ENCODE results near the gene MAD1L1.

The MAD1L1 gene

GRCh38 chr7:1968397-1969111 is 264.2 kb downstream of the MAD1L1 start:
- no peak overlapping the region for H3K4me3 ChIP-seq (replicated peaks; ENCODE audit: low read depth, low read length)
- no peak for TF ChIP-seq CTCF (IDR thresholded peaks at IDR 0.05; ENCODE audit: low read length, missing control alignments)
- DNase-seq (ENCODE audit: low read depth) = no peak

GRCh38 chr7:1967512-1968396 is 265.0 kb downstream of the MAD1L1 start:
- TF ChIP-seq CTCF (IDR thresholded peaks at IDR 0.05; ENCODE audit: low read length, missing control alignments) = no peak
- DNase-seq (ENCODE audit: low read depth) = no peak
- no peak overlapping the region for H3K4me3 ChIP-seq (replicated peaks; ENCODE audit: low read depth, low read length)

- no peak for TF ChIP-seq CTCF (IDR thresholded peaks at IDR 0.05; ENCODE audit: low read length, missing control alignments)
- no peak overlapping the region for H3K4me3 ChIP-seq (replicated peaks; ENCODE audit: low read depth, low read length)
- DNase-seq (ENCODE audit: low read depth) = no peak
These were observed 266.0 kb downstream of the MAD1L1 start for GRCh38 chr7:1966631-1967200.

GRCh38 chr7:1965579-1966294 is 267.0 kb downstream of the MAD1L1 start:
- no peak for TF ChIP-seq CTCF (IDR thresholded peaks at IDR 0.05; ENCODE audit: low read length, missing control alignments)
- H3K4me3 ChIP-seq (replicated peaks; ENCODE audit: low read depth, low read length) = no peak overlapping the region
- no peak for DNase-seq (ENCODE audit: low read depth)

- DNase-seq (ENCODE audit: low read depth) = no peak
- H3K4me3 ChIP-seq (replicated peaks; ENCODE audit: low read depth, low read length) = no peak overlapping the region
- TF ChIP-seq CTCF (IDR thresholded peaks at IDR 0.05; ENCODE audit: low read length, missing control alignments) = no peak
These were observed 267.7 kb downstream of the MAD1L1 start for GRCh38 chr7:1964913-1965578.

- no peak for DNase-seq (ENCODE audit: low read depth)
- H3K4me3 ChIP-seq (replicated peaks; ENCODE audit: low read depth, low read length) = no peak overlapping the region
- TF ChIP-seq CTCF (IDR thresholded peaks at IDR 0.05; ENCODE audit: low read length, missing control alignments) = no peak
These were observed 268.4 kb downstream of the MAD1L1 start for GRCh38 chr7:1964211-1964912.
